Measurements from ENCODE around the gene SATB2. TPM values are rescaled to one million over a fixed set of nuclear protein-coding genes. Genes with fewer than 3 reads are reported as not detected.

Gene SATB2
- total RNA-seq, 1 donor from 2014 or later = 5.6 TPM

- DNase-seq (ENCODE audit: low read depth) = no peak
Observed at GRCh38 chr2:199325881-199326280, 131.9 kb downstream of the SATB2 start.

DNA sequence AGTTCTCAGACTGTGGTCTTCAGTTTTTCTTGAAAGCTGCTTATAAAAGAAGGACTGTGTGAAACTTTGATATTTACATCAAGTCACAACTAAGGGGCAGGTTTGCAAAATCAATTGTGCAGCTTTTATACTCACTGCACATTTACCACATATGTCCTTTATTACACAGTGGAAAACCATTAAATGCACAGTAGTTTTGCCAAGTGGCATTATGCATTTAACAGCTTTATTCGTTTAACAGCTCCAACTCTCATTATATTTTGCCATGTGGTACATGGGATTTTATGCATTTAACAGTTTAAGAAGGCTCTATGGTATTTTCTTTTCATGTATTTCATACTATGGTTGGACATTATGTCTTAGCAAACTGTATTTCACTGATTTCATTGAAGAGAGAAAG, 135.6 kb downstream of the SATB2 start:
- DNase-seq (ENCODE audit: low read depth) = no peak

DNA sequence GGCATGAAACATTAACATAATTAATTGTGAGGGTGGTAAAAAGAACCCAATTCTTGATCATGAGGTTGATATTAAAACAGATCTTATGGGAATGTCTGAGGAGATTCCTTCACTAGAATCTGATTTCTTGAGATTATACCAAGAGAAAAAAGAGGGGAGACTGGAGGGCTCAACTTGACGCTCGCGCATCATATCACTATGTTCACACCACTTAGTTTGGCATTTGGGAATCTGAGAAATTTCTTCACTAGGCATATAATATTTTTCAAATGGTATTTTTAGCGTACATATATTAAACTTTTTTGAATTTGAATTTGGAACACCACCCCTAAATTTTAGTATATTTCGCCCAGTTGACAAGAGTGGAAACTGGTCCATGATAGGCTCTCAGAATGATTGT, 140.1 kb downstream of the SATB2 start:
- no peak for DNase-seq (ENCODE audit: low read depth)

DNA sequence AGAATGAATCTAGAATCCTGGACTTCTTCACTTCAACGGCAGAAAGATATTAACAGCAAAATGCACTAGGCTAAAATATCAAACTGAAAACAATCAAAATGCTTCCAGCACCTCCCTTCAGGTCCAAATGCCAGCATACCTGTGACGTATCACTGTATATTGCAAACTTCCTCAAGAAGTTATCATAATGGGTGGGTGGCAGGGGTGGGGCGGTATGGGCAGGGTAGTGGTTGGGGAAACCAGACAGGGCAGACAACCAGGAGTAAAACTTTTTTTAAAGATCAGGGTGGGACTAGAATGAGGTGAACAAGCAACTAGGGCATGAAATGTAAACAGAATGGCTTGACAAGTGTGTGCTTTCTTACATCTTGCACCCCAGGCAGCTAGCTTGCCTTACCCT, 140.9 kb downstream of the SATB2 start:
- DNase-seq (ENCODE audit: low read depth) = no peak

DNA sequence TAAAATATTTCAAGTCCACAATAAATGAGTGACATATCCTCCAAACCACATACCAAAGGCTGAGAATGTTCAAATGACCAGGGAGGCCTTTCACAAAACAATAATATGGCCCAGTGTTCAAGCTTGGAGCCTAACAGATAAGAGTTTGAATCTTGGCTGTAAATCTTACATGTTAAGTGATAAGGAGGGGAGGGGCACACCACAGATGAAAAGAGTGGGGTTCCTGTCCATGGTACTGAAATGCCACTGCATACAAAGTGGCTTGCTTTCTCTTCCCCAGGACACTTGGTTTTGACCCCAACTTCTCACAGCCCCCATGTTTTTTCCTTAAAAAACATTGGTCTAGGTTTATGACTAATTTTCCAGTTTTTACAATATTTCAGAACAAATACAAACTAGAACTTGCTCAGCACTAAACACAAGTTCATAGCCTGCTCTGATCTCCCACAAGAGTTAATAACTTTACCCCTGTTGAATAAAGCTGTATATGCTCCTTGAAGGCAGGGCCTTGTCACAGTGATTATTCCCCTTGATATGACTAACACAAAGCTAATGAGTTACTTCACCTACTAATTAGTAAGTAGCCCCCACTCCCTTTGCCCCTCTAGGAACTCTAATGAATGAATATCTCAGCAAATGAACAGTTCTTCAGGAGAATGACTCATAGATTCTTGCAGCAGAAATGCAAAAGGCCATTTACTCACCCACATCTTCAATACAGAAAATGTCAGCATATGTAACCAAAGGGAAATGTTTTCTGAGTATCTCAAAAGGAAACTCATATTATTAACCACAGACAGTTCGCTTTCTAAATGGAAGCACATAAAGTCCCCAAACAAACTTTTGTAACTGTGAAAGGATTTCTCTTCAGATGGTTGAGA, 142.2 kb downstream of the SATB2 start:
- peak; percentile 73 for DNase-seq (ENCODE audit: low read depth)

DNA sequence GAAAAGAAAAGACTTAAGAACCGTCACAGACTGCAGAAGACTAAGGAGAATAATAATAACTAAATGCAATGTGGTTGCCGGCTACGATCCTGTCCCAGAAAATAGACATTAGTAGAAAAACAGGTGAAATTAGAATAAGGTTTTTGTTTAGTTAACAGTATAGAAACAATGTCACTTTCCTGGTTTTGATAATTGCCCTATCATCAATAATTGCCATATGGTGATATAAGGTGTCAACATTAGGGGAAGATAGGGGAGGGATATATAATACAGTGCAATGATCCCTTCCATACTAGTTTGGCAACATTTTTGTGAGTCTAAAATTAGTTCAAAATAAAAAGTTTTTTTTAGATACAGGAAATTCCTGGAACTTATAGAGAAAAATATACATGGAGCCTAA, 144.8 kb downstream of the SATB2 start:
- DNase-seq (ENCODE audit: low read depth) = no peak

DNA sequence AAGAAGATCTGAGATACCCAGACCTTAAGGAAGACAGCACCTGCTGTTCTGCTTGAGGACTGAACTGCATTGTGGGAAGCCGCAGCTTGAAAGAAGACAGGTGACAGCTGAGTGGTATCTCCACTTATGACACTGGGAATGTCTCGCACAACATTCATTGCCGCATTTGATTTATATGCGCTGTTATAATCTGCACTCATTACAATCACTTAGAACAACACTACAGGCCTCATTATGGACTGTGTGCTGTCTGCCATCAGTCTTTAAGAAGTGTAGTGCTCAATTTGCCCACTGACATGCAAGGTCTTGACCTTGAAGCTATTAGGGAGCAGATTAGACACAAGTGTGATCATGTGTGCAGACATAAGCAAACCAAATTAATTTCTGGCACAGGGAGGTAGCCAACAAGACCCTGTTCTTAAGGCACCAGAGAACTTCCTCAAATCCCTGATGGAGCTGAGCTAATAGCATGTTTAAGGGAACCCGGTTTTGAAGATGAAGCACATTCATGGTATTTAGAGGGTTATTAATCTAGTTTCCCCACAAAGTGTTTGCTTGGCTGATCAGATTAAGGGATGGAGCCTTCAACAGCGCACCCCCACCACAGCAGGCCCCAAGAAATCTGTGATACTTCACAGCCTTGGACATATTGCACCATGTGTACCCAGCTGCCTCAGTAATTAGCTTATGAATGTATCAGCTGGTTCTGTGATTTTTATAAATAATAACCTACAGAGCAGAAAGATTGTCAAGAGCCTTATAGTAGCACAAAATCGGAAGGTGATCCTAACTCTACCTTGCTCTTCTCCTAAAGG, 146.8 kb downstream of the SATB2 start:
- DNase-seq (ENCODE audit: low read depth) = no peak

GRCh38 chr2:199309973-199310372, 147.8 kb downstream of the SATB2 start:
- no peak for DNase-seq (ENCODE audit: low read depth)

DNA sequence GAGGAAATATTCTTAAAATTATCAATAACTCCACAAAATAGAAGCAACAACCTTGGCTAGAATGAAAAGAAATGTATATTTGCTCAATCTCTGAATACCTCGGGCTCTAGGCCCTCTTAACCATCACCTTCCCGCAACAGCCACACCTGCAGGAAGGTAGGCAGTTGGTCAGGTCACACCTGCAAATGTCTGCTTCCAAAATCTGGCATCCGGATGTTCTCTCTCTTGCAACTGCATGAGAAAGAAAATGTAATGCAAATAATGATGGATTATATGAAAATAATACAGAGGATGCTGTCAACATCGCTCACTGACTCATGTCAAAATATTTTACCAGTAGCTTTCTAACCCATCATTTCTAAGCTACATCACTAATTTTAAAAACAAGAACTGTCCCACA, 148.3 kb downstream of the SATB2 start:
- no peak for DNase-seq (ENCODE audit: low read depth)

DNA sequence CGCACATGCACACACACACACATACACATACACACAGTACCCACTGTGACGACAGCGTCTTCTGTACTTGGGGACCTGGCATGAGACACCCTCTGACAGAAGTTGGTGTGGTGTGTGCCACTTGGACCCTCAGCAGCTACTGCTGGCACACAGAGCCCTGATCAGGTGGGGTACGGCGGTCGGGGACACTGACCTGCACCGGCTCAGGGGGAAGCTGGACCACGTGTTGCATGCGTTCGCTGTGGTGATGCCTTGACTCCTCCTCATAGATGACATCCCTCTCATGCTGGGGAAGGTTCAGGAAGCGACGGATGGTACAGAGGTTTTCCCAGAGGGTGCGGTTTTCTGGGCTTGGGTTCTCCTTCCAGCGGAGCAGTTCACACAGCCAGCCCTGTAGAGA, 149.2 kb downstream of the SATB2 start:
- DNase-seq (ENCODE audit: low read depth) = no peak

DNA sequence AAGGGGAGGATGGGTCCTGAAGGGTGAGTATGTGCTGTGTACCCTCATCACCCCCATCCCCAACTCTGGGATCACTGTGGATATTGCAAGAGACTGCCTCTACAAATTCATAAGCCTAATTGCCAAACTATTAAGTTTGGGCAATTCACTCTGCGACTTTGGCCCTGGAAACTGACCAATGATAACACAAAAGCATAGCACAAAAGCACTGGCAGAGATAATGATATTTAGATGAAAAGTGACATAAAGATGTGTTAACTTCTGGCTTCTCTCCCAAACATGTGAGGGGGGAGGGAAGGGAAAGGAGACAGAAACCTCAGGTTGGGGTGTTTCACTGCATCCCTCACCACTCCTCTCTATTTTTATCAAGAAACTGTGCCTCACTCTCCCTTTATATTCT, 150.3 kb downstream of the SATB2 start:
- DNase-seq (ENCODE audit: low read depth) = no peak

DNA sequence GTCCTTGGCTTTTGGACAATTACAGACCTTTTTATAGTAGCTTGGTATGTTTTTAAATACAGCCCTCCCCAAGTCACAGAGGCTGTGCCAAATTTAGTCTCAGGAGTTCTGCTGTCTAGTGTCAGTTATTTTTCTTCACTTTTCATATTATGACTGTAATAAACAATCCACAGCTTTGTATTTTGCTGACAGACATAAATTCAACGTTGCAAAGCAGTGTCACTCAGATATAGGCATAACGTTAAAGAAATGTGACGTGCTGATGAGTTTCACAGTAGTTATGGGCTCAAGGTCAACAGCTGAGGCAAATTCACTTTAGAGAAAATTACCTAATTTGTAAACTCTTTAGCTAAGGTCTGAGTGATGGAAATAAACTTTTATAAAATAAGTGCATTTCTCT, 151.6 kb downstream of the SATB2 start:
- DNase-seq (ENCODE audit: low read depth) = no peak

GRCh38 chr2:199303728-199304177, 154.0 kb downstream of the SATB2 start:
- peak; percentile 97 for DNase-seq (ENCODE audit: low read depth)

- peak; percentile 5 for DNase-seq (ENCODE audit: low read depth)
Observed at GRCh38 chr2:199302851-199303250, 154.9 kb downstream of the SATB2 start.

DNA sequence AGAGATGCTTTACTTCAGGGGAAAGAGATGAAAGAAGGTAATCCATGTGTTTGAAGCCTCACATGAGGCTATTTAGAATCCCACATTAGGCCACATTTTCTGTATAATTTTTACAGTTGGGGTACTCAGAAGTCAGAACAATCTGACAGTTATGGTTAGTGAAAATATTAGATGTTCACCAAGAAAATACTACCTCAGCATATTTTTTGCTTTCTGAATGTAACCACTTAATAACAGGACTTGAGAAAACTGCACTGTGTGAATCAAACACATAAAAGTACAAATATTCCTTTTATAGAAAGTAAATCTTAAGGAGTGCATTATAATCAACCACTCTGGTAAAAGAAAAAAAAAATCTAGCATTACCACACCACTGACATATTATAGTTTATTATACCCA, 169.3 kb downstream of the SATB2 start:
- DNase-seq (ENCODE audit: low read depth) = no peak

DNA sequence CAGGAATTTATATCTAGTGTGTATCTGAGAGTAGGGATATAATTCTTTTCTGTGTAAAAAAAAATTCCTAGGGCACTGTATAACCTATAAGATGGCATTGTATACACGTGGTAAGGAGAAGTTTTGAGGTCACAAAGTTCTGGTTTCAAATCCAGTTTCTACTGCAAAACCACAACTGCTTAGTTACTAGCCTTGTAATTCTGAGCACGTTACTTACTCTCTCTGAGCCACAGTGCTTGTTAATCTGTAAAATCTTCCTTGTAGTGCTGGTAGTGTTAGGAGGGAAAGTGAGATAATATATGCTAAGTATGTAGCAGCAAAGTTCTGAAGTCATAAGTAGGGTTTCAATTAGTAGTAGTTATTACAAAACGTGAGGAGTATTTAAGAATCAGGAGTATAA, 175.4 kb downstream of the SATB2 start:
- no peak for DNase-seq (ENCODE audit: low read depth)

- DNase-seq (ENCODE audit: low read depth) = no peak
Observed at GRCh38 chr2:199279146-199279545, 178.6 kb downstream of the SATB2 start.

- DNase-seq (ENCODE audit: low read depth) = no peak
Observed at GRCh38 chr2:199278099-199278498, 179.6 kb downstream of the SATB2 start.

DNA sequence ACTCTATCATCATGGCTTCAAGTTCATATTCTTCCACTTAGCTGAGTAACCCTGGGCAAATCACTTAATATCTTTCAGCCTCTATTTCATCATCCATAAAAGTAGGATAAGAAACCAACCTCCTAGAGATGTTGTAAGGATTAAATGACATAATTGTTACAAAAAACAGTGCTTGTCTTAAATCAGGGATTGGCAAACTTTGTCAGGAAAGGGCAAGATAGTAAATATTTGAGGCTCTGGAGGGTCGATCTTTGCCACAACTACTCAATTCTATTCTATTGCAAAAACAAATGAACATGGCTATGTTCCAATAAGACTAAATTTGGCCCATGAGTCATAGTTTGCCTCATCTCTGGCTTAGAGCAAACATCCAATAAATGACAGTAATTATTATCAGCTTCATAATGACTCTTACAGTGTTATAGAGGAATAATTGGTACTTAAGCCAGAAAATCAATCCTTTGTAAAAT, 184.7 kb downstream of the SATB2 start:
- DNase-seq (ENCODE audit: low read depth) = peak; percentile 78

GRCh38 chr2:199261936-199262335, 195.8 kb downstream of the SATB2 start:
- no peak for DNase-seq (ENCODE audit: low read depth)

DNA sequence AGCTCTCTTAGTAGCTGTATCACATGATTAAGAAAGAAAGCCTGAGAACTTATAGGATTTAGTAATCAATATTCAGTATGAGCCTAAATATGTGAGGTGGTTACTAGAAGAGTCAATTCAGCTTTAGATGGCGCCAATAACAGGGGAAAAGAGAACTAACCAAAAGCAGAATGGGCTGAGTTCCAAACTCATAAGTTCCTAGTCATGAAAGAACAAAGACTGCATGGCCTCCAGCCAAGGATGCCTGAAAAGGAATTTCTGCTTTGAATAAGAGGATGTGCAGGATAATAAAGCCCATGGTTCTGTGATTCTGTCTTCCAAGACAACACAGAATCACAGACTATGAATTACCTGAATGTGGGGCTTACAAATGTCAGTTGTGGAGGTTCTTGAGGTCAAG, 196.5 kb downstream of the SATB2 start:
- DNase-seq (ENCODE audit: low read depth) = peak; percentile 80

DNA sequence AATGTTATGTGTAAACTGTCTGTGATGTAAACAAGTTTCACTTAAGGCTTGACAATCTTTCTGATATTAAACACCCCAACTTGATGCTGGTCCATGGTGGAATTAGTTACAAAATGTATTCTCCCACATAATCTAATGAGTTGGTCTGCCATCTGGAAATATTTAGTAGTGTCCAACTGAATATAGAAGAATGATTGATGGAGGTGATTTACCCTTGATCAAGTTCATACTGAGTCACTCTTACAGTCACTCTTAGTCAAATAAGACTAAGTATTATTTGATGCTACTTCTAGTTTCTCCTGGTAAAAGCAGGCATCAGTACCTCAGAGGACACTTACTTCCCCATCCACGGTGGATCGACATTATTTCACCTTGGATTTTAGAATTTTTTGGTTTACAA, 198.1 kb downstream of the SATB2 start:
- no peak for DNase-seq (ENCODE audit: low read depth)

DNA sequence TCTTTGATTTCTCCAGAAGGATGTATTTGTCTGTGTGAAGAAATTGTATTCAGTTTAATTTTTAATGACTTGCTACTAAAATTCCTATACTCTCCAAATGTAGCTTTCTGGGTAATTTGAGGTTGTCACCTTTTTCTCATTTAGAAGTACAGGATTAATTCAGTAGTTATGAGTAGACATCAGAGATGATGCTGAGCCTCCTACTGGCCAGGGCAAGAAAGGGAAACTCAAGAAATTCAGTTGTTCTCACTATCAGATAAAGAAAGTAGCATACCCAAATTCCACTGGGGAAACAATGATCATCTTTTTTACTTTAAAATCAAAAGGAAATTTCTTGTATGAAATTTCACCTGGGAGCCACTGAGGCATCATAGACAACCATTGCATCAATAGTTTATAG, 199.4 kb downstream of the SATB2 start:
- peak; percentile 15 for DNase-seq (ENCODE audit: low read depth)
